Measurements from ENCODE around the gene OR52E8.

OR52E8 gene

DNA sequence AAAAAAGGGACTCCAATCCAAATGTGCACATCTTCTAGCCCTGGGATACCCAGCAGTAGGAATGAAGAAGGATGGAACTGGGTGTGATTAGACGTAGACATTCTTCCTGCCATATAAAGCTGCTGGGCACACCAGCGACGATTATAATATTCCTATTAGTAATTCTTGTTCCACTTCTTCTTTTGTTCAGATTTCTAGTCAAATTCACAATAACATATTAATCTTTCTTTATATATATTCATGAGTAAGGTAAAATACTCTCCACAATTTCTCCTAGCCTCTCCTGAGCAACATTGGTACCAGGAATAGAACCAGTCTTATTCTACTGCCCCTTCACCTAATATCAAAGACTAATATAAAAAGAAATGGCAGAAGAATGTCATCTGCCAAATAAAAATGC lies at the start of gene OR52E8:
Gene OR52E8, minus strand, starts transcription at position 101 of the 400 bp plus-strand sequence. Its CDS starts 0 bp downstream, at position 101.
- no peak for DNase-seq

DNA sequence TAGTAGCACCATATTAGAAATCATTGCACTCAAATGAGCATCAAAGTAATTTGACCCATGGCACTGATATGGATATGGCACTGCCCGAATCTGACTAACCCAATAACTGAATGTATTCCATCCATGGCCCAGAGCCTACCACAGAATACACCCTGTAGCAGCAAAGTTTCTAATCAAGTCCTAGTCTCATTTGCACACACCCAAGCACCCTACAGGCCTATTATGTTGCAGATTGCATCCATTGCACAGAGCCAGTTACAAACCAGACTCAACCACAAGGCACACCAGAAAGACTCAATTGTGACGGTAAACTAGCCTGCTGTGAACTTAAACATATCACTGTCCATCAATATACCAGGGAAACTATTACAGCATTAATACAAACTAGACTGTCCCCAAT lies 42.0 kb upstream of the OR52E8 start:
- DNase-seq, result no peak

DNA sequence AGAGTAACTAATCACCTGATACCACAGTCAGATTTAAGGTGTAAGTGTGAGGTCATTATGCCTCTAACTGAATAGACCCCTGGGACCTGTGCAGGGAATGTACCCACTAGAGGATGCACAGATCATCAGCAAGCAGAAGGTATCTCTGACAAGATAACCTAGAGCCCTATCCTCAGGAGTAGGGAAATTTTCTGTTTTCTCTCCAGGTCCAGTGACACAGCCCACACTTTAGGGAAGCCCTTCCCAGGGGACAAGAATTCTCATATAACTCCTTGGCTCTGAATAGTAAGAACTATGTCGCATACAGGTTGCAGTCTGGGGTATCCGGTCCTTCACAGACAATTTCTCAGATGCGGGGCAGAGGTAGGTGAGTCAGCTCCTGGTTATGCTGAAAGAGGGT lies 35.4 kb upstream of the OR52E8 start, which contains the start of gene OR52E5:
Gene OR52E5, plus strand, starts transcription at position 301 of the 400 bp plus-strand sequence. CDS start 7,569 bp downstream, outside the sequence.
- DNase-seq, result no peak

DNA sequence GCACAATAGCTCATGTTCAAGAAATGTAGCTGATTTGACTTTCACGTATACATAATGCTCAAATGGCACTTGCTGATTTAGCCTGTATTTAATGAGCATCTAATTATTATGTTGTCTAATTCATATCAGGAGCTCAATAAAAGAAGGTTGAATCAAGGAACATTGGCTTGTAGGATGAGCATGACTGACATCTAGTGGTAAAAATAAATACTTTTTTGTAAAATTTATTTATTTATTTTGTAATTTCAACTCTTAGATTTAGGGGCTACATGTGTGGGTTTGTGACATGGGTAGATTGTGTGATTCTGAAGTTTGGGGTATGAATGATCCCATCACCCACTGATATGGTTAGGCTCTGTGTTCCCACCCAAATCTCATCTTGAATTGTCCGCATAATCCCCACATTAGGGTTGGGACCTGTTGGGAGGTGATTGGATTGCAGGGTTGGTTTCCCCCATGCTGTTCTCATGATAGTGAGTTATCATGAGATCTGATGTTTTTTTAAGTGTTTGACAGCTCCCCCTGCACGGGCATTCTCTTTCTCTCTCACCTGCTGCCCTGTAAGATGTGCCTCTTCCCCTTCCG lies 33.8 kb upstream of the OR52E8 start:
- no peak for DNase-seq

DNA sequence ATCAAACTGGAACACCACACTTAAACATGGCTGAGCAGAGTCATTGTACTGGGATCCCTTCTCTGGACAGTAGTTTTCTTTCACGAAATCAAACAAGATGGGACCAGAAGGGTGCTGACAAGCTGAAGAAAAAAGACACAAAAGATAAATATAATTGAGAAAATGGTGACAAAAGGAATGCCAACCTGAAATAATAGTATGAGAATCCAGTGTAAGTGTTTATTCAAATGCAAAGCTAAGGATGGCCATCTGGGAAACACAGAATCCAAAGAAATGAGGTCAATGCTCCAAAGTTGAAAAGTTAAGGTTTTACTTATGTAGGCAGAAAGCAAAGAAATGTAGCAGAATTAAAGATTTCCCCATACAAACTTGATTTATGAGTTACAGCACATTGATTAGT lies 30.2 kb upstream of the OR52E8 start:
- no peak for DNase-seq

DNA sequence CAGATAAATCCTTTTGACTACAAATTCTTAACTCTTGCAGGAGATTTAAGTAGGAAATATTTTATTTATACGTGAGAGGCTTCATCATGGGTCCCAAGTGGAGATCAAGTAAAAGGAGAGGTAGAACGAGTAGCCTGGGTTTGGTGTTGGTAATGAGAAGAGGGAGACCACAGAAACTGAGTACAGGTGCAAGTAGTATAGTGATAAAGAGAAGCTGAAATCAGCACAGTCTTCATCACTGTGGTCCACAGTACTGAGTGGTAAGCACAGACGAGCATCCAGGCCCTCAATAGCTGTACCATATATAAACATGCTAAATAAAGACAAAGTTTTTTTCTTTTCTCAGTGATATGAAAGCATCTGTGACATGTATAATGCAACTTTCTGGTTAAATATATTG lies 29.7 kb upstream of the OR52E8 start:
- no peak for DNase-seq

DNA sequence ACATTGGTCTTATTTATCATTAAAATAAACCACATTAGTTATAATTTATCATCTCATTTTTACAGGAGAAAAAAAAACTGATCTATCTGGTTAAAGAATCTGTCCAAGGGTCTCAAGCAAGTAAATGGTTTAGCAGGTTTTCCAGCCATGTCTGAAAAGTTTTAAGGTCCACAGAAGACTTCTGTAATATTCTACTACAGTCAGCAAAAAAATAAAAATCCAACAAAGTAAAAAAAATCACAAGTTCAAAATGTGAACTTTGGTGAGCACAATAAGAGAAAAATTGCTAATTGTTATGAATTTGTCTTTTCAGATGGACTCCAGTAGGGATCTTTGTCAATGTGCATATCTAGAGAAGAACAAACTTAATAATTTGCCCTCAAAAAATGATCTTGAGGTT lies 24.3 kb upstream of the OR52E8 start:
- DNase-seq, result no peak

DNA sequence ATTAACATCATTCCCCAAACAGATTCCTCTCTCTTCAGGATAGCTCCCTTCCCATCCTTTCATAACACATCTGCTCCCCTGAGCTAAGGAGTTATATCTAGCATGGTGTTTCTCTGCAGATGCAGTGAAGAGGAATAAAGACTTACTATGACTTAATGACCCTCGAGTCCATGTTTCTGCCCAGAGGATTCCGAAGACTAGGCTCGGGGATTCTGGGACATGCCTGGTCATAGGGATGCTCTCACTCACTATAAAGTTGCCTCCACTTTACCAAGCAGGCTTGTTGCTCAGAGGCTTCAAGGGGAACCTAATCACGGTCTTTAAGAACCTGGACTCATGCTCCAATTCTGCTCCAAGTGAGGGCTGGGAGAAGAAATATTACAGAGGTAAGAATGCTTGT lies 22.8 kb upstream of the OR52E8 start, which contains the start of gene OR52E4:
Gene OR52E4, plus strand, starts transcription at position 301 of the 400 bp plus-strand sequence. CDS start 3,664 bp downstream, outside the sequence.
- no peak for DNase-seq

DNA sequence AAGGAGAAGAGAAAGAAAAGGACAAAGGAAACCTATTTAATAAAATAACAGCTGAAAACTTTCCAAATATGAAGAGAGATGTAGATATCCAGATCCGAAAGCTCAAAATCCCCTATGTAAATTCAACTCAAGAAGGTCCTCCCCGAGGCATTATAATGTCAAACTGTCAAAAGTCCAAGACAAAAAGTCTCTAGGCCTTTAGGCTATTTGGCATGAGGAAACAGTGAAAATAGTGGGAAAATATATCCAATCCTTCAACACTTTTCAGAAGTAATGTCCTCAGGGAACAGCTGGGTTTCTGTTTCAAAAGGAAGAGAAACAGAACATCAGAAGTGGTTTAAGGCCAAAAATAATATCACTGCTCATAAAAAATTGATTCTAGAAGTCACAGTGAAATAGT lies 21.1 kb upstream of the OR52E8 start:
- DNase-seq, result no peak

DNA sequence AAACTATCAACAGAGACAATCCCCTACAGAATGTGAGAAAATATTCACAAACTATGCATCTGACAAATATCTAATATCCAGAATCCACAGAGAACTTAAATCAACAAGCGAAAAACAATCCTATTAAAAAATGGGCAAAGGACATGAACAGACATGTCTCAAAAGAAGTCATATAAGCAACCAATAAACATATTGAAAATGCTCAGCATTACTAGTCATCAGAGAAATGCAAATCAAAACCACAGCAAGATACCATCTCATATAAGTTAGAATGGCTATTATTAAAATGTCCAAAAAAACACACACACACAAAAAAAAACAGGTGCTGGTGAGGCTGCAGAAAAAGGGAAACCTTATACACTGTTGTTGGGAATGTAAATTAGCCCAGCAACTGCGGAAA lies 8.3 kb upstream of the OR52E8 start:
- DNase-seq, result no peak

DNA sequence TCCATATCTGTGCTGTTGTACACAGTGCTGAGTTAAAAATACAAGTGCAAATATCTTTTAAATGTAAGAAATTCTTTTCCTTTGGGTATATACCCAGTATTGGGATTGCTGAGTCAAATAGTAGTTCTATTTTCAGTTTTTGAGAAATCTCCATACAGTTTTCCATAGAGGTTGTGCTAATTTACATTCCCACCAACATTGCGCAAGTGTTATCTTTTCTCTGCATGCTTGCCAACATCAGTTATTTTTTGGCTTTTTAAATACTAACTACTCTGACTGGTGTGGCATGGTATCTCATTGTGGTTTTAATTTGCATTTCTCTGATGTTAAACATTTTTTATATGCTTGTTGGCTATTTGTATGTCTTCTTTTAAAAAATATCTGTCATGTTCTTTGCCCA lies 6.5 kb downstream of the OR52E8 start:
- DNase-seq, result no peak

DNA sequence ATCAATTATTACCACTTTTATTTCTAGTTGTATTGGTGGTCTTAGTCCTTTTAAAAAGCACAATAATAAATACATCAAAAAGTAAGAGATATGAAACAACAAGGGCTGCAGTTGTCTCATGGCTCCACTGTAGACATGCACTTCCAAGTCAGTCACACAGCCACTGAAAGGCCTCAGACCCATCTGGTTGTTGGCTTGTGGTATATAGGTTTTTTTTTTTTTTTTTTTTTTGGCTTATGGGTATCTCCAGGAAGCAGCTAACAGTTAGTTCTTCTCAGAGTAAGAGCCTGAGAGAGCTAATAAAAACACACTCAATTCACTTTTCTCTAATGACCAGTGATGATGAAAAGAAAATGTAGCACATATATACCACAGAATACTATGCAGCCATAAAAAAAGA lies 9.8 kb downstream of the OR52E8 start:
- DNase-seq, result no peak

DNA sequence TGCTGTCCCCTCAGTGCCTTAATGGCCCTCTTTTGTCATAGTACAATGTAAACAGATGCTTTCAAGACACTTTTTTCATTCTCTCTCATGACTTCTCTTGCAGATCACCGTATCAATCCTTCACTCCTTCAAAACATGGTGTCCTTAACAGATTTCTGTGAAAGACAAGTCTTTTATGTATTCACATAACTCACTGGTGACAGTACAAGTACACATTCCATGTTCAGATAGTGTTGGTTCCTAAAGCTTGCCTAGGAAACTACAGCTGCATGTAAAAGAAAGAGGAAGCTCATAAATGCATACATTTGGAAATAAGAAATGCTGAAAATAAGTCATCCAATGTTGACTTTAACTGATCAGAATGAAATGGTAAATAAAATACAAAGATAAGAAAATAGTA lies 10.8 kb downstream of the OR52E8 start:
- no peak for DNase-seq

DNA sequence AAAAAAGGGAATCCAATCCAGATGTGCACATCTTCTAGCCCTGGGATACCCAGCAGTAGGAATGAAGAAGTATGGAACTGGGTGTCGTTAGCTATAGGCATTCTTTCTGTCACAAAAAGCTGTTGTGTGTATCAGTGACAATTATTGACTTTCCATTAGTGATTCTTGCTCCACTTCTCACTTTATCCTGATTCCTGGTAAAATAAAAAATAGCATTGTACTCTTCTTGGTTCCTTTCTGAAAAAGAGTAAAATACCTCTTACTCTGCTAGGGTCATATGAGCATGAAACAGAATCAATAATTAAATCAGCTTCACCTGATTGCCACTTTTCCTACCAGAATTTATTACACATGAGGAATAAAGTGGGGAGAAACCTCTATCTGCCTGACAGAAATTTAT lies 15.7 kb downstream of the OR52E8 start, which contains the start of gene OR52E6:
Gene OR52E6, minus strand, starts transcription at position 101 of the 400 bp plus-strand sequence. Its CDS starts 0 bp downstream, at position 101.
- DNase-seq, result no peak

DNA sequence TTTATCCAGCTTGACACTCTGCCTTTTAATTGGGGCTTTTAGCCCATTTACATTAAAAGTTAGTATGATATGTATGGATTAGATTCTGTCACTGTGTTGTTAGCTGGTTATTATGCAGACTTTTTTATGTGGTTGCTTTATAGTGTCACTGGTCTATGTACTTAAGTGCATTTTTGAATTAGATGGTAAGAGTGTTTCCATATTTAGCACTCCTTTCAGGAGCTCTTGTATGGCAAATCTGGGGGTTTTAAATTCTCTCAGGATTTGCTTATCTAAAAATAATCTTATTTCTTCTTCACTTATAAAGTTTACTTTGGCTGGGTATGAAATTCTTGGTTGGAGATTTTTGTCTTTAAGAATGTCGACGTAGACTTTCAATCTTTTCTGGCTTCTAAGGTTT lies 19.8 kb downstream of the OR52E8 start:
- no peak for DNase-seq

DNA sequence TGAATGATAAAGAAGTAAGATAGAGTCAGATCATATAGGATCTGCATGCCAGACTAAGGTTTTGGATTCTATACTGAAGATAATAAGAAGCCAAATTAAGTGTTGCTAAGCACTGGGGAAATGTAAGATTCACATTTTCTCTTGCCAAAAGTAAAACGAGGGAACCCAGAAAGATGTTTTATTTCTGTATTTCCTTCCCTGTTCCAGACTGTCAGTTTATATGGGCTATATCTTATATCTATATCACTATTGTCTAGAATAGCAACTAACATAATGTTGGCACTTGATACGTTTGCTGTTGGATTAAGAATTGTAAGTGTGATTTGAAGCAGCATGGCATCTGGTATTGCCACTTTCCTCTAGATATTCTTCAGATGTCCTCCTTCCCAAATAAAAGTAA lies 24.0 kb downstream of the OR52E8 start:
- no peak for DNase-seq

DNA sequence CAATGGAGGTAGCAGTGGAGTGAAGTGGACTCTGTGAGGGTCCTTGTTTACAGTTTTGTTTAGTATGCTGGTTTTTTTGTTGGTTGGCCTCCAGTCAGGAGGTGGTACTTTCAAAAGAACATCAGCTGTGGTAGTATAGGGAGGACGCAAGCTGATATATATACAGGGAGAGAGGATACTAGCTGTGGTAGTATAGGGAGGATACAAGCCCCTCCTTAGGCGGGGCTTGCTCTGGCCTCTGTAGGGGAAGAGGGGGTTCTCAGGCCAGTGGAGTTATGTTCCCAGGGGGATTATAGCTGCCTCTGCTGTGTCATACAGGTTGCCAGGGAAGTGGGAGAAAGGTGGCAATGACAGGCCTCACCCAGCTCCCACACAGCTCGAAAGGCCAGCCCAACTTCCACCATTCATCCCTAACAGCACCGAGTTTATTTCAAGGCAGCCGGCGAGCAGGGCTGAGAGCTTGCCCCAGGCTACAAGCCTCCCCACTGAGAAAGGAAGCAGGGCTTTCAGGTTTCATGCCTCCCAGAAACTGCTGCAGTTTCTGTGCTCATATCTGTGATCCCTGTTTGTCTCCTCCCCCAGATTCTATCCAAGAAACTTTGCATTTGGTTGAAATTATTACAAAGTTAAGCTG lies 26.2 kb downstream of the OR52E8 start:
- DNase-seq, result no peak

DNA sequence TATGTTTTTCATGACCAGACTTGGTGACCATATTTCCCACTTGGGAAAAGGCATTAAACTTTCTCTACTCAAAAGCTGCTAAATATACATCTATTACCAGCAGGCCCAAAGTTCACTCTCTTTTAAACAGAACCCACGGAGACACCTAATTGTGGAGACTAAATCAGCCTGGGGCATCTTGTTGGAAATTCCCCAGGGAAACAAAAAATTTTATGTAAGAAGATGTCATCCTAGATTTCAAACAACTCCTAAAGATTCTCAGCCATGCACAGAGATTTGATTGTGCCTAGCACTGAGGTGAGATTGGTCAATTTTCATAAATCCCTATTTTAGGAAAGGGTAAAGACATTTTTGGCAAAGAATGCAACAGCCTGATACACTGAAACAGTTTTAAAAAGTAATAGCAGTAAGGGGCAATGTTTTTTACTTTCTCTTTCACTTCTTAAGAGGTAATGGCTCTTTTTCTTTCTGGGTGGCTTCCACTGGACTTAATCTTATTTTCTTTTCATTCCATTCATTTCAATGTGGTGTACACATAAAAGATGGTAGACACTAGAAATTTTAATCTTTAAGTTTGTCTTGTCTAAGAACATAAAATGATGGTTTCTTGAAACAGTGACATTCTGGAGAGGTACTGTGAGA lies 39.1 kb downstream of the OR52E8 start:
- DNase-seq, result no peak

DNA sequence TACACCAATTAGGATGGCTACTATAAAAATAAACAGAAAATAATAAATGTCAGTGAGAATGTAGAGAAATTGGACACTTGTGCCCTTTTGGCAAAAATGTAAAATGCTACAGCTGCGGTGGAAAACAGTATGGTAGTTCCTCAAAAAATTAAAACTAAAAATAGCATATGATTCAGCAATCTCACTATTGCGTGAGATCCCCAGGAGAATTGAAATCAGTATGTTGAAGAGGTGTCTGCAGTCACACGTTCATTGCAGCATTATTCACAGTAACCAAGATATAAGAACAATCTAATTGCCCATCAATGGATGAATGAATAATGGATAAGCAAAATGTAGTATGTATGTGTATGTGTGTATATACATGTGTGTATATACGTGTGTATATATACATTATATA lies 42.0 kb downstream of the OR52E8 start:
- no peak for DNase-seq

DNA sequence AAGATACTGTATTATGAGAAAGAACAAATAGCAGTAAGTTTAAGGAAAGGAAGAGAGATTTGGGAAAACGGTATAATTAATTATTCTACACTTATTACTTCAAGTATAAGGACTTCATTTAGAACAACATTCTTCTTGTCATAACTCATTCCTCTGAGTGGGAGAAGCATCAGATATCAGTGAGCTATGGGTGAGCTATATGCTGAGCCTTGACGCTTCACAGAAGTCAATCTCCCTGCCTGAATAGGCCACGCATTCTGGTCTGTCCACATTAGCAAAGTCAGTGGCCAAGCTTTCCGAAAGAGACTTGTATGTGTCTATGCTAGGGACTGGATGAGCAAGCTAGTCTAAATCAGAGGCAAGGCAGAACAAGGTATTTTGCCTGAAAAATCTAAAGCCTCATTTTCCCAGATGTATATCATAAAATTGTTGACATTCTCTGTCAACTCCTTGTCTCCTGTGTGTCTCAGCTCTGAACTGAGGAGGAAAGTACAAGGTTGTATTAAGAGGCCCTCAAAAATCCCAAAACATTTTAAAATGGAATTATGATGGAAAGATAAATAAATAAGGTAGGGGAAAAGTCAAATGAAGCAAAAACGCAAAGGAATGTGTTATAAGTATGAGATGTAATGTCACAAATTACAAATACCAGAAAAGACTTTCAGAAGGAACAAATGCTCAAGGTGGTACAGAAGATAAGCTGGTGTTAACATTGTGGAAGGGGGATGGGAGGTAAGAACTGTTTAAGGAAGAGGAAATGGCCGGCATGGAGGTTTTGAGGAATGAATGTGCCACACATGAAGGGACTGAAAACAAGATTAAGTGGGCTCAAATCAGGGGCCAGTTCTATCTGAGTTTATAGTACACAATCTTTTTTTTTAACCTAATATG lies 47.3 kb downstream of the OR52E8 start:
- no peak for DNase-seq

DNA sequence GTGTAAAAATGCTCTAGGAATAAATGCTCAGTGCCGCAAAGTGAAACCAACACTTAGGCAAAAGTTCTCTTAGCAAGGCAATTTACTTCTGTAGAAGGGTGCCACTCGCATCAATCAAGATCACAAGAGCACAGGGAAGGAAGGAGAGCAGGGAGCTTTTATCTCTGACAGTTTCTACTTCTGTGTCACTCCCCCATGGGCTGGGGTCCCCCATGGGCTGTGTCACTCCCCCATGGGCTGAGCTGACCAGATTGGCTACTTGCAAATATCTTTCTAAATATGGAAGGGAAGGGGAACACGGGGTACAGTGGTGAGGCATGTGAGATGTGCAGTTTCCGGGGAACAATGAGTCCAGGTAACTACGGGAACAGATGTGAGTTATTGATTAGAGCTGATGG lies 48.4 kb downstream of the OR52E8 start:
- no peak for DNase-seq

DNA sequence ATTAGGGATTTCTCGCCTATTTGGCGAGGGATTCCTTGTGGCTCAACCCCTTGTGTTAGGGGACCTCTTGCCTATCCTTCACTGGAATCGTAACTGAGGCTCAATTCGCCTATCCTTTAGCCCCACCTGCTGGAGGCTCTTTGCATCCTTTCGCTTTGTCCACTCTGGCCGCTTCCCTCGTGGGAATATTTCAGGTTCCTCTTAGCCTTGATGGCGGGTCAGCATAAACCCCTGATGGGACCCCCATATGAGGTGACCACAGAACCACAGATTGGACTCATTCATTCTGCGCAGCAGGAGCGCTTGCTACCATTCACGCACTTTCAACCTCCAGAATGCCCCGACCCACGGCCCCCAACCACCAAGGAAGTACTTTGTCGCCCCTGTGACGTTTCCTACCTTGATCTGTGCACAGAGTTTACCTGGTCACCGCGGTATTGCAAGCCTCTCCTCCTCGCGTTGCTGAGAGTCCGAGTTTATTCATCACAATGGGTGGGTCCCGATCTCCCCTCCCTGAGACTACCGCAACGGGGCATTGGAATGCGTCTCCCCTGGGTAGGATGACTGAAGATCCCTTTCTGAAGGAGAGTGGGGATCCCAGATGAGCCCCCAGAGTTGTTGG lies 48.9 kb downstream of the OR52E8 start, which contains the start of gene OR52N2:
Gene OR52N2, plus strand, starts transcription at position 425 of the 622 bp plus-strand sequence. CDS start 11,412 bp downstream, outside the sequence.
- peak; percentile 87 for DNase-seq

DNA sequence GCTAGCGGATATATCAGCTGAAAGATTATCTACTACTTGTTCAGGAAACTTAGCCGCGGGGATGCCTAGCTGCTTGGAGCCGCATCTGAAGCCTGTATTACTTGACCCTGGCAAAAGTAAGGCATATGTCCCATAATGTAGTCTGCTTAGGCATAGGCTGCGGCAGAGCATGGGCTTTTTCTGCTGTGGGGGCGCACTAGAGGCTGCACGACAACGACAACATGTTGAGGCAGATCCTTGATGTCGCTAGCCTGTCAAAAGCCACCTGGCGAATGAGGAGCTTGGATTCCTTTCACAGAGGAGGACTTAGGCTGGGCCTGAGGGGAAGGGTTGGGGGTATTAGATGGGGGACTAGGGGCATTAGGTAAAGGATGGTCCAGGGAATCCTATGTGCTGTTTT lies 49.9 kb downstream of the OR52E8 start:
- DNase-seq, result no peak

All from activated effector memory CD4-positive, alpha-beta T cell treated with anti-CD3 and anti-CD28 coated beads, Interleukin-2, amount 50 U/mL, for 16 hours (primary cell).